Globus pallidus (tissue), 1 donor: ENCODE results near the gene TXNRD2.
"Not testable (repeated sequence)": the region's sequence is repeated elsewhere in the genome, so short reads cannot be mapped to it uniquely, and the experiment has no call there.

ENCODE experiments used
- DNase-seq: peaks from one replicate; pipeline ENCODE4 v3.0.0-alpha.2; 2015; ENCODE audit warnings: low spot score

TXNRD2 gene

GRCh38 chr22:19923914-19924513, 17.6 kb downstream of the TXNRD2 start:
- no peak for DNase-seq

DNA sequence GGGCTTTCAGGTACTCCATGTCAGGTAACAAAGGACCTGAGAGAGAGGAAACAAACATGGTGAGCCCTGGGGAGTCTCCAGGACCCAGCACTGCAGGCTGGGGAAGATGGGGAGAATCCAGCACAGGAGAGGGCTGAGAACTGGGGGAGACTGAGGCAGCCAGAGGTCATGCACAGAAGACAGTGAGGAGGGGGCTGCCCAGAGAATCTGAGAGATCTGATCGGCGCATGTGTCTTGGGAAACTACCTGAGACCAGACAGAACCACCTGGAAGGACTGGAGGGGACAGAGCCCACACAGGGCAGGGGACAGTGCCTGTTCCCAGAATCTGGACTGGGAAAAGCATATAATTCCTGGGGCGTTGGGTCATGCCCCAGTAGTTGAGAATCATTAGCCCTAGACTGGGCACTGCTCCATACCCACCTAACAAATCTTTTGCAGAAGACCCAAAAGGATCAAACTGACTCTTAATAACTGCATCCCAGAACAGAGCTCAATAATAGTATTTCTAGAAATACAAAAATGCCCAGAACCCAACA, 20.0 kb downstream of the TXNRD2 start:
- no peak for DNase-seq

DNA sequence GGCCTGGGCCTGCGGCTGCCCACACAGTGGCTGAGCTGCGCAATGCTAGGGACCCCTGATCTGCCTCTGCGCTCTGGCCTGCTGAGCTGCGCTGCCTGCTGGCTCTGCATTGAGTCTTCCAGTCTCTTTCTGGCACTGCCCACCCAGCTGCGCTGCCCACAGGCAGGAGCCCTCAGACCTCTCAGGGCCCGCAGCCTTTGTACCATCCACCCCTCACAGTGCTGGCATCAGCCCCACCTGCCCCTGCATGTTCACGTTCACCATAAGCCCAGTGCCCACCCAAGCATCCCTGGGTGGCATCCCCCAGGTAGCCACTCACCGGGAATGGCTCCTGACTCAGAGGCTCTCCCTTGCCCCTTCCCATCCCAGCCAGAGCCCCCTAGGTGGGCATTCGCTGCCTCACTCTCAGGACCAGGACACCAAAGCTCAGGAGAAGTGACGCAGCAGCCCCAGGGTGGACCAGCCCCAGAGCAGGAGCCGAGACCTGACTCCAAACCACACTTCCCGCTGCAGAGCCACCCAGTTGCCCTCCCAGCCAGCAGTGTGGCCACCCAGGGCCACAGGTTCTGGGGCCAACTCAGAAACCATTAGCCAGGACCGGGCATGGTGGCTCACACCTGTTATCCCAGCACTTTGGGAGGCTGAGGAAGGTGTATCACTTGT, 21.8 kb downstream of the TXNRD2 start:
- DNase-seq: no peak

DNA sequence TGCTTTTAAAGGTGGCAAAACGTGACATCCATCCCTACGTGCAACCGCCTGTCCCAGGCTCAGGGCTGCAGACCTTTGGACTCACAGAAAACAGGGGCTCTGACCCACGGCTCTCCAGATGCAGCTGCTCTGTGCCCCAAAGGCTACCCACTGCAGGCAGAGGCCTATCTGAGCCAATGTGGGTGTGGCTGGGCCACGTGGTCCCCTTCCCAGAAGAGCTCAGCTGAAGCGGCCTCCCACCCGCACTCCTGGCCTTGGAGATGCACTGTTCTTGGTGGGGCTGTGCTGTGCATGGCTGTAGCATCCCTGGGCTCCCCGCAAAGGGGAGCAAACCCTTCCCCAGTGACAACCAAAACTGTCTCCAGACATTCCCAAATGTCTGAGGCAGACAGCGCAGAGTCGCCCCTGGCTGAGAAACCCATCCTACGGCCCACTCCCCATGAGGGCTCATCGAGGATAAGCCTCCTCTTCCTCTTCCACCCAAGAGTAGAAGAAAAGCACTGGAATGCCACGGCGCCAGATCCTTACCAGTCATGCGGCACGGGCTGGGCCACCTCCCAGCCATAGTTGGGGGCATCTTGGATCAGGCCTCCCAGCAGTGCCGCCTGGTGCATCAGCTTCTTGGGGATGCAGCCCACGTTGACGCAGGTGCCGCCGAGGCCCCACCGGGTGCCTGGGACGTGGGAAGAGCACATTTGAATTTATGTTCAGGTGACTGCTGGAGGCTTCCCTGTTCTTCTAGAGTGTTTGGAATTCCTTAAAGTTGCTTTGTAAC, 23.1 kb downstream of the TXNRD2 start:
- no peak for DNase-seq

GRCh38 chr22:19917389-19918138, 24.1 kb downstream of the TXNRD2 start:
- DNase-seq: no peak

DNA sequence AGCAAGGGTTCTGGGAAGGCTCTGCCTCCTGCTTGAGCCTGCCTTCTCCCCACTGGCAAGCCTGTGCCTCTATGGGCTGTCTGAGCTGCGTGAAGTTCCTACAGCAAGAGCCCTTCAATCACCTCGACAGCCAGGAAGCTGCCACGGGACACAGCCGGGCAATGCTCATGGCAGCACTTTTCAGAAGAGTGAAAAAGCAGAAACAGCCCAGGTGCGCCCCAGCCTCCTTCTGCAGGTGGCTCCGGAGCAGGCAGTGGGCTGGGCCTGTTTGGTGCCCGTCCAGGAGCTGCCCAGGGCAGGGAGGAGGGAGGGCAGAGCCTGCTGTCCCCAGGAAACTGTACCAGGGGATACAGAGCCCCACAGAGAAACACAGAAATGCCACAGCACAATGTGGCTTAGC, 24.7 kb downstream of the TXNRD2 start:
- DNase-seq: no peak

DNA sequence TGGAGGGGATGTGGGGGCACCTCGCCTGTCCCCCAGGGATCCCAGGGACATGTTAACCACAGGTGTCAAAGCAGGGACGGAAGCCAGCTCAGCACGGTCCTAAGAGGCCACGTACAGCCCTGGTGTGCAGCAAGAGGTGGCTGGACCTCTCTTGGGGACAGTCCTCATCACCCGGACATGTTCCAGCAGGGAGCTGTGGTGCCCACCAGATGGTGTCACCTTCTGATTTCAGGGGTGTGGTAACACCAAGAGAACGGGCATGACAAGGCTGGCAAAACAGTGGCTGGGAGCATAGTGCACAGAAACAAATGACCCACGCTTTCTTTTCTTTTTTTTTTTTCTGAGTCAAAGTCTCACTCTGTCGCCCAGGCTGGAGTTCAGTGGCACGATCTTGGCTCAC, 25.6 kb downstream of the TXNRD2 start:
- no peak for DNase-seq

- DNase-seq: no peak
Observed at GRCh38 chr22:19915287-19915954, 26.2 kb downstream of the TXNRD2 start.

GRCh38 chr22:19914201-19914943, 27.2 kb downstream of the TXNRD2 start:
- no peak for DNase-seq

DNA sequence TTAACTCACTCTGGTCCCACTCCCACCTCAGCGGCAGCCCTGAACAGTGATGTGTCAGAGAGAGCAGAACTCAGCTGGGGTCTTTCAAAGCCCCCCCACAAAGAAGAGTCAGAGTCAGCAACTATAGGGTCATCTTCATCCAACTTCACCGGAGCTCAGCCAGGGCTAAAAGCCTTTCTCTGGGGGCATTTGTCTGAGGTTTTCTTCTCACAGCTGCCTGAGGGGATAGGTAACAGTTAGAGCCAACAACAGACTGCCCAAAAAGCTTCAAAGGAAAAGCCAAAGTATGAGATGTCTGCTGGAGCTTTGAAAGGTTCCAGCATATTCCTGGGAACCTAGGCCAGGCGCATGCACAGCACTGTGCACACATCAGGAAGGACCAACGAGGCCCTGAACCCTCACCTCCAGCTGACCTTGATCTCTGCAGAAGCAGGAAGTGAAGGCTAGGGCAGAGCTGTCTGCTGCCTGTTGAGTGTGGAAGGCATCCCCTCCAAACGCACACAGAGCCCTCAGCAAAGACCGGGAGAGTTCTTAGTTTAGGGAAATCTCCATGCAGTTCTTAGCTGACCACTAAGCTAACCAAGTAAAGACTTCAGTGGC, 28.2 kb downstream of the TXNRD2 start:
- no peak for DNase-seq

GRCh38 chr22:19912271-19912999, 29.2 kb downstream of the TXNRD2 start:
- no peak for DNase-seq

DNA sequence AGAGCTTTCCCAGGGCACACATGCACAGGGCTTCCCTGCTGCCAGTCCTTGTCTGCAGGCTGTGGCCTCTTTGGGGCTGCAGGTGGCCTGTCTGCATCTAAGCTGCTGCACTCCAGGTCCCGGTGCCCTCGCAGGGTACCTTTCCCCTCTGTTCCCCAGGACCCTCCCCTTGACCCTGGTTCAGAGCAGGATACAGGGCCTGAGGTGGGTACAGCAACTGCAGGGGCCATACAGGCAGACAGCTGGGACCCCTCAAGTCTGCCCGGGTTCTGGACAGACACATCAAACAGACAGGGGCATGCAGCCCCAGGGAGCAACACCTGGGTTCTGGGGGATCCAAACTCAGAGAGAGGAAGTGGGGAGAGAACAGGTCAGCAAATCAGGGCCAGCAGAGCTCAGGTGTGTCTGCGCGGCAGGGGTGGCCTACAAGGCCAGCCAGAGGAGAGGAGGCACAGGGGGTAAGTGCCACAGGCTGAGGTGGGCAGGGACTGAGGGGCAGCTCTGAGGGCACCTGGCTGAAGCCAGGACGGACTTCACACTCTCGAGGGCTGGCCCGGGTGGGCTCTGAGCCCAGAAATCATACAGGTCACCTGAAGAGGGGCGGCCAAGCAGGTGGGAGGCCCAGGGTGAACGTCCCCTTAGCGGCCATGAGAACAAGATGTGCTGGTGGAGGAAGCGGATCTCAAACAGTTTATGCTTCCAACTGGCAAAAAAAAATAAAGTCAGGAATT, 29.9 kb downstream of the TXNRD2 start:
- no peak for DNase-seq

DNA sequence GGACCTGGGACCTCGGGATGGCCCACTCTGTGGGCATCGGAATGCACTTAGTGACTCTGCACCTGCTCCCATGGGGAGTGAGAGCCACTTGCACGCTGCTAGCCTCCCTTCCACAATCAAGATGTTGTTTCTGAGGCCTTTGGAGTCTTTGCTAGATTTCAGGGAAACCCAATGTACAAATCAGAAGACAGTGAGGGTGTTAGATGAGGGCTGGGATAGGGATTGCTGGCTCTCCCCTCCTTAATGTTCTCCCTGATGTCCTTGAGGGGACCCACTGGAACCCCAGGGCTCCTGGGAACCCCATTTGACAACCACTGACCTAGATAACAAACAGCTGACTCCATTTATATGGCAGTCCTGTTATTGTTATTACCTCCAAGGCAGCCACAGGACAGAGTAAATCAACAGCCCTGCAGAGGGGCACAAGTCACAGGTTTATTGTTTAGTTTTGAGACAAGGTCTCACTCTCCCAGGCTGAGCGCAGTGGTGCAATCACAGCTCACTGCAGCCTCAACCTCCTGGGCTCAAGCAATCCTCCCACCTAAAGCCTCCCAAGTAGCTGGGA, 31.4 kb downstream of the TXNRD2 start:
- no peak for DNase-seq

DNA sequence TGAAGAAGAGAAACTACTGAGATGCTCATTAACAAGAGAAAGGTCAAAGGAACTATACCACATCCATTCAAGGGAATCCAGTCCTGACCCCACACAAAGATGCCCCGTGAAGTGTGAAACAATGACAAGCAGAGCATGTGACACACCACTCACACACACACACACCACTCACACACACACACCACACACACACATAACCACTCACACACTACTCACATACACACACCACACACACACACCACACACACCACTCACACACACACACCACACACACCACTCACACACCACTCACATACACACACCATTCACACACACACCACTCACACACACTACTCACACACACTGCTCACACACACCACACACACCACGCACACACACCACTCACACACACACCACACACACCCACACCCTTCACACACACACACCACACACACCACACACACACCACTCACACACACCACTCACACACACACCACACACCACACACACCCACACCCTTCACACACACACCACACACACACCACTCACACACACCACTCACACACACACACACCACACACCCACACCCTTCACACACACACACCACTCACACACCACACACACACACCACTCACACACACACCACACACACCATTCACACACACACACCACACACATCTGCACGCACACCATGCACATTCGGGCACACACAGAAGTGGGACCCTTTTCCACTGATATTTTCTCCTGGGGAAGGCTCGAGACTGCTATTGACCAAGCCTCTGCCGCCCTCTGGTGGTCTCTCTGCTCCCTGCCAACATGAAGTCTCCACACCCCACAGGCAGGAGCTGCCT, 32.1 kb downstream of the TXNRD2 start:
- peak; percentile 72 for DNase-seq

- not testable (repeated sequence) for DNase-seq
Observed at GRCh38 chr22:19907902-19908301, 33.7 kb downstream of the TXNRD2 start.

DNA sequence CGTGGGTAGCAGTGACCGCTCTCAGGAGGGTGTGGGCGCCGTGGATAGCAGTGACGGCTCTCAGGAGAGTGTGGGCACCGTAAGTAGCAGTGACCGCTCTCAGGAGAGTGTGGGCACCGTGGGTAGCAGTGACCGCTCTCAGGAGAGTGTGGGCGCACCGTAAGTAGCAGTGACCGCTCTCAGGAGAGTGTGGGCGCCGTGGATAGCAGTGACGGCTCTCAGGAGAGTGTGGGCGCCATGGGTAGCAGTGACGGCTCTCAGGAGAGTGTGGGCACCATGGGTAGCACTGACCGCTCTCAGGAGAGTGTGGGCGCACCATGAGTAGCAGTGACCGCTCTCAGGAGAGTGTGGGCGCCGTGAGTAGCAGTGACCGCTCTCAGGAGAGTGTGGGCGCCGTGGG, 34.8 kb downstream of the TXNRD2 start:
- DNase-seq: not testable (repeated sequence)

DNA sequence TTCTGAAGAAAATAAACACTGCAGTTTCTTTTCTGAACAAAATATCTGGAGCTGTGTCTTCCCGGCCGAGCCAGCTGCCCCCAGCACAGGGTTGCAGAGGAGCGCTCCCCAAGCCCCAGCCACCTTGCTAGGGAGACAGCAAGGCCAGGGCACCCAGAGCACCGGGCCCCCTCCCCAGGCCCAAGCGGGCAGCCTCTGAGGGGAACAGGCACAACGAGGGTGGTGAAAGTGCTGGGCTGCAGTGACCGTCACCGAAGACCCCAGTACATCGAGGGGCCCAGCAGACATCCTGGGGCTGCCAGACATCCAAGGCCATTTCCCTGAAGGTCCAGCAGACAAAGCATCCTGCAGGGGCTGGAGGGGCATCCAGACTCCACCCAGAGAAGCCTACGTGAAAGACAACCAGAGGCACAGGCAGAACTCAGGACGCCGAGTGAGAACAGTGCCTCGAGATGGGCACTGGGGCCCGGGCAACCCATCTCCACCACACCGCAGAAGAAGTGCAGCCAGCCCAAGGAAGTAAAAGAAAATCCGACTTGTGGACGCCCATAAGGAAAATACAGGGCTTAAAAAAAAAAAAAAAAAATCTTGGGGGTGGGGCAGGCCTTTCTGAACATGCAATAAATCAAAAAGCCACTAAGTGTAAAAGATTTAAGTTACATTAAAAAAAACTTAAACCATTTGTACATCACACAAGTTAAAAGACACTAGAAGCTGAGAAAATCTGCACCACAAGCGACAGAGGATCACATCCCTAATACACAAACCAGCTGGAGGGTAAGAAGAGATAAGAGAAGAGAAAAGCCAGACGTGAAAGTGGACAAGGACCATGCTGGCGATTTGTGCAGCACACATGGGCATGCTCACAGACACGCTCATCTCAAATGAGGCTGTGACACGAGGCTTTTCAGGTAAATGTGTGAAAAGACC, 36.0 kb downstream of the TXNRD2 start:
- no peak for DNase-seq
